Skin of body (tissue), 2 donors: ENCODE data around the gene LIN7C. TPM values are rescaled to one million over a fixed set of nuclear protein-coding genes. Genes with fewer than 3 reads are reported as not detected.

Source experiments
- DNase-seq: peaks from one replicate; lab custom pipeline; 2025; lab: John Stamatoyannopoulos, UW
- total RNA-seq: library from RNA; depleted of rRNA; stranded (reverse); fragments of >200 nt; gene quantifications from one replicate; pipeline ENCODE4 v1.2.3, GENCODE V29; 2014

The LIN7C gene
- total RNA-seq, 1 donor from 2014 or later, result 55.7 TPM

DNA sequence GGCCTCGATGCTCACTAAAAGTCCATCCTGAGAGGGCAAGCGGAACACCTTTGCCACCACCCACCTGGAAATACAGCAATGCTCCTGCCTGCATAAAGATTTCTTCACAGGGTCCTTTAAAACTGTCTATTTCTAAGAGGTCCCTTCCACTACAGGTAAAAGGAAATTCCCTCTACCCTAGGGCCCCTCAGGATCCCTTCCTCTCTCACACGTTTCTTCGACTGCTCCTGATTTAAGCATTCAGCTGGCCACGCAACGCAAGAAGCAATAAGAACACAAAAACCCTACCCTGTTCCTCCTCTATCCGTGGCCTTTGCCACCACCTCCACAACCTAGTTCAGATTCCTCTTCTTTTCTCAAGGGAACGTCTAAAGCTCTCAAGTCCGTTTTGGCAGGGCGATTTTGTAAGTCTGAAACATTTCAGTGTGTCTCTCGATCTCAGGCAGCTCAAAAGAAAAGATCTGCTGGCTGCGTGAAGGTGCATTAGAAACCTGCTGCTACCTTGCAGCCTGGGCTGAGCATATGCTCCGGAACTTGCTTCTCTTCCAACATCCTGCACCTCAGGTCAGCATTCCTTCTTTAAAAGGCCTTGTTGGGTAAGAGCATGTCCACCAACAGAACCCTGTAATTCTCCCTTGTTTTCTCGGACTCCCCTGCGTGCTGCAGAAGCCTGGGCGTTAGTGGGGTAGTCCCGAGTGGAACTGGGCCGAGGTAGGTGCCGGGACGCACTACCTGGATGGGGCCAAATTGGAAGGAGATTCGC lies 35.6 kb downstream of the LIN7C start:
- DNase-seq, result no peak

DNA sequence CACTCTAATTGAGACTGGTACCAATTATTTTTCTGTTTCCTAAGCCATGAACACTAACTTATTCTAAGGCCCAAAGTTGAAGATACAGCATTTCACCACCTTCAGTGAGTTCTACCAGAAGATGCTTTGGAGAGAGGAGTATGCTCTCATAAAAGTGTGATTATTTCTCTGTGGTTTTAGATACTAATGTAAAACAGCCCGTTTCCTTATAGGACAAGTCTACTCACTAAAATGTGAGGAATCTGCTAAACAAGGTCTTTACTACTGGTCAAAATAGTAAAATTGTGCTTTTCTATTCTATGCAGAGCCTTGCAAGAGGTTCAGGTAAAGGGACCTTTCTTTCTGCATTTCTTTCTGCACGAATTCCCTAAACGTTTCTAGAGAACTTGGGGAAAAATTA lies 36.4 kb downstream of the LIN7C start:
- no peak for DNase-seq

DNA sequence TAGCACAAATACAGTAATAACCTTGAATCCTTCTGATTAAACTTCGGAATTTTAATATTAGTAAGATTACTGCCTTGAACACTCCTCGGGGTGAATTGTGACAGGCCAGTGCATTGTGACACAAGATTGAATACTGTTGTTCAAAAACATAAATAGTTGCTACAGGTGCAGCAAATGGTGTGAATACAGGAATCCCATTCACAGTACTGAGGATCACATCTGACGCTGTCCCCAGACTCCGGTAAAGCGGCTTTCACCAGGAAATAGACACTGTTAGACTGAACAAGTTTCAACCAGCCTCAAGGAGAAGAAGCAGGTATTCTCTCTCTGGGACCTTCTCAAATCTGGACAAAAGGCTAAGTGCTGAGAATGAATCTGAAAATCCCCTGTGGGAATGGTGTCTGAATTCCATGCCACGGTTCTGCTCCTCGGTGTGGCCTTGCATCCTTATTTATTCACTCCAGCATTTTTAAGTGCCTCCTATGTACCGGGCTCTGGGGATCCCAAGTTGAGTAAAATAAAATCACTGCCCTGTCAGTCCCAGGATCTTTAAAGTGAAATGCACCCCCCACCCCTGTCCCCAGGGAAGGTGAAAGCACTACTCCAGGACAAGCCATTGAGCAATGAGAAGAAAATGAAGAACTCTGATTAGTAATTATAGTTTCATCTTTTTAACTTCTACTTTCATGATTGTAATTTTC lies 37.4 kb downstream of the LIN7C start:
- no peak for DNase-seq

DNA sequence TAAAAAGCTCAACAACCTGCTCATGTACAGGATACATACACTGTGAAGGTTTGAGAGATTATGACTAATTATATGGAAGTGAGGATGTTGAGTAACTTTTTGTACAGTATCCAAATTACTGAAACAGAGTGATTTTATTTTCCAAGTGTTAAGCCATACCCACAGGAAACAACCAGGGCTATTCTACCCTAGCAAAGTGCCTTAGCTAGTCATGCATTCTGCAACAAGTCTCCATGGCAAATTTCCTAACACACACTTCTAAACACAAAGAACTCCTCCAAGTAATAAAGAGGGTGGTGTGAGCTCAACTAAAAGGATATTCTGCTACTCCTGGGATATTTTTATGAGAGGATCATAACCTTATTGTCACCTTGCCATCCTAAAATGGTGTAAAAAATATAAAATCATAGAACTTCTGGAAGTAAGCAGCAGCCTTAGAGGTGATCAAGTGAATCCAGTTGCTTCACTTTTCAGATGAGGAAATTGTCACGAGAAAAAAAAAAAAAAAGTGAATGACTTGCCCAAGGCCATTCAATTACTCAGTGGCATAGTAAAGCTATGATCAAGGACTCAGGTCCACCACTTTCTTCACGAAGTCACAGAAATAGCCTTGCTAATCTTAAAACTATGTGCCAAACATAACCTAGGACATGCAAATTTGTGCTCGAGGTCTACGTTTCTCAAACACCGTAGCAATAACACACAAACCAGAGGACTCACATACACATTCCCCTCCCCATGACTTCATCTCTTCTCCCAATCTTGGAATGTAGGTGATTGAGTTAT lies 38.2 kb downstream of the LIN7C start:
- peak; percentile 37 for DNase-seq

DNA sequence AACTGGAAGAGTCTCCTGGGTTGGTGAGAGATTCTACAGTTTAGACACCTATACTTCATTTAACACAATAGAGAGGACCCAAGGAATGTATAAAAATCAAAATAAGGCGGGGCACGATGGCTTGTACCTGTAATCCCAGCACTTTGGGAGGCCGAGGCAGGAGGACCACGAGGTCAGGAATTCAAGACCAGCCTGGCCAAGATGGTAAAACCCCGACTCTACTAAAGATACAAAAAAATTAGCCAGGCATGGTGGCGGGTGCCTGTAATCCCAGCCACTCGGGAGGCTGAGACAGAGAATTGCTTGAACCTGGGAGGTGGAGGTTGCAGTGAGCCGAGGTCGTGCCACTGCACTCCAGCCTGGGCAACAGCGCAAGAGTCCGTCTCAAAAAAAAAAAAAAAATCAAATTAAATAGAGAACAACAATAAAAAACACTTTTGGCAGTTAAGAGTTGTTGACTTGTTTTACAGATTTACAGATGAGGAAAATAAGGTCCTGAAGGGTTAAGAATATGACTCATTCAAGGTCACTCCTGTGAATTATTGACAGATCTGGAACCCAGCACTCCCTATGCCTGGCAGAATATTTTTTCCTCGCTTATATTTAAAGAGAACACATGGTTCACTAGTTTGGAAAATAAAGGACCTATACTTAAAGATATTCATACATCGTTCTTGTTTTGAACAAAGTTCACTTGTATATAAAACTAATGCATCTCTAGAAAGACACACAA lies 39.2 kb downstream of the LIN7C start:
- DNase-seq, result no peak

DNA sequence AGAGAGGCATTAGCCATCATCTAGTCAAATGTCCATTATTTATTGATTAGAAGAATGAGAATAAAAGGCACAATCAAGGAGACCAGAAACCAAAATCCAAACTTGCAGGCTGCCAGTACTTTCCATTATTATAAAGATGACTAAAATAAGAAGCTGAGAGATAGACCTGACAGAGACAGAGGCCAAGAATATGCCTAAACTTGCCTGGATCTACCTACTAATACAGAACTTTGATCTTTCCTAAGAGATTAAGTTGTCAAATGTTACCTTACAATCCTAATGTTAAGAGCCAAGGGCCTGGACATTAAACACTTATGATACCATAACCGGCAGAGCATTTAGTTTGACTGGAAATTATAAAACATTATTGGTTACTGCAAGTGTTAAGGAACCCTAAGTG lies 40.2 kb downstream of the LIN7C start:
- DNase-seq, result no peak

DNA sequence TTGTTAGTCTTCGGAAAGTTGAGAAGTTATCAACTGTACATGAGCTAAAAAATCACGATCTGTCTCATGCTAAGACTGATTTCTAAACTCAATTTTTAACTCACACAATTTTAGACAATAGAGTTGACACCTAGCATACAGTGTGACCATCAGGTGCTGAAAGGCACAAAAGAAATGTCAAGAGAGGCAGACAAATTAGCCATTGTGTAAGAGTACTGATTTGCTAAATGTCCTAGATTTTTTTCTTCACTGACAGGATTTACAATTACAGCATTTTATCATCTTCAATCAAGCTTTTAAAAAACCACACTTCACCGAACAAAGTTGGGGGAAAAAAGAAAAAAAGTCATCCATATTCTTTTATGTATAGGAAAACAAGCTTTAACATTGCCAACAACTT lies 40.9 kb downstream of the LIN7C start:
- DNase-seq, result no peak

DNA sequence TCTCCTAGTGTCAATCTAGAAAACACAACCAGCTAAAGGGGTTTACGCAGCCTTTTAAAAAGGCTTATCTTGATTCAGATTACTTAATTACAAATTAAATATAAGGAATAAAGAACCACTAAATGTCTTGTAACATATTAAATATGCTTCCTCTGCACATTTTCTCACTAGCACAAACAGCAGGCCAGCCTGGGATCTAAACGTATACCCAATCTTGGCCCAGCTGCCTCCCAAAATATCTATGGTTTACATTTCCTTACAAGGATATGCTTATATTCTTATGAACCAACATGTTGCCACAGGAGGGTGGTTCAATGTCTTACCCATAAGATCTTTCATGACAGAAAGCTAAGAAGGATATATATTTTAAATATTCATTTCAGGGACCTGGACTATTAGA lies 41.7 kb downstream of the LIN7C start:
- DNase-seq, result no peak

DNA sequence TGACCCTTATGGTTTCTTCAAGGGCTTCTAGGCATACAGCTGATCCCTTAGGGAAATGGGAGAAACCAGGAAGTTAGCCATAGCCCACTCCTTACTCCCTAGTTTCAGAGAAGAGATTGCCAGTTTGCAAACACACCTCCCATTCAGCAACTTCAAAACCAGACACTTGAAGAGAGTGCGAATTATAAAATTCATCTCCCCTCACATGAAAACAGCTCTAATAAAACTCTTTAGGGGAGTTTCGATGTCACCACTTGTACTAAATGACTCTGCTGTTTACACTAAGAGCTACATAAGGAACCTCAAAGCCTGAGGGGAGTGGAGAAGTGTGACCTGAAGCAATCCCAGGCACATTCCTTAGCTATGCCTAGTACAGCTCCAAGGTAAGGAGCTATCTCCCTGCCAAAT lies 42.3 kb downstream of the LIN7C start:
- DNase-seq, result no peak

DNA sequence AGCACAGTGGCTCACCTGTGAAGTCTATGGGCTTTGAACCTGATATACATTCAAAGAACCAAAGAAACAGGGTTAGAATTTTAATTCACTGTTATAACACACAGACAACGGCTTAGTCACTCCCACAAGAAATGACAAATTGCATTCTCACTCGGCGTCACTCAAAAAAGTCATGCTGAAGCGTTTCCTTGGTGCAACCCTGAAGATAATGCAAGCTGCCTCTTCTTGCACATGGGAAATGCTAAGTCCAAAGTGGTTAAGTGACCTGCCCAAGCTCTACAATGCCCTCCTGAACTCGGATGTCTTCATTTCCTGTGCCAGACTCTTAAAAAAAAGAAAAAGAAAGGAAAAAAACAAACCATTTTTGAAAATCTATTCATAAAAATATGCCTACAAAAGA lies 44.0 kb downstream of the LIN7C start:
- no peak for DNase-seq

DNA sequence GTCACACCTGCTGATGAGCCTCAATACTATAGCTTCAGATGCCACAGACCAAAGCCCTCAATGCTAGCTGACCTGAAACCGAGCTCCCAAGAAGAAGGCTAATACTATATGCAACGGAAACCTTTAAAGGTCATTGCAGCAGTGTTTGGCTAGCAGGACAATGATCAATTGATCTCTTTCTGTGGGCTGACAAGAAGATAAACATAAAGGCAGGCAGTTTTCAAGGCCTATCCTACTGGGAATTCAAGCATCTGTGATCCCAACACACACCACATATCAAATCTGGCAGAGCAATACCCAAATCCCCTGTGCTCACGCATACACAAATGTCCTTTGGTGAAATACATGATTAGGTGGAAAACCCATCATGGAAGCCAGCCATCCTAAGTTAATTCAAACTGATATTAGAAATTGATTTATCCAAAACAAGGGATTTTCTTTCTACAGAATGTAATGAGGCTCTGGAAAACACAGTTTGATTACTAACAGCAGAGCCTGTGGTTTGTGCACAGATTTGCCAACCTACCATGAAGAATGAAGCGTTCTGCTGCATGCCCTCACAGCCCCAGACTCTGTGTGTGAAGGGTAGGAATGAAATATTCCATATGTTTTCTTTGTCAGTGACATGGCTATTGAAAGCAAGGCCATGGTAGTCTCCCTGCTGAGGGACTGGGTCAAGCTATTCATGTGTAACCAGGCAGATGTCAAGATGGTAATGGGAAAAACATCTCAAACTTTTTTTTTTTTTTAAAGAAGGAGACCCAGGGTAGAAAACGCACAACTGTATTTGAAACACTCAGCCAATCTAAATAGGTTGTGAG lies 46.2 kb downstream of the LIN7C start:
- no peak for DNase-seq

DNA sequence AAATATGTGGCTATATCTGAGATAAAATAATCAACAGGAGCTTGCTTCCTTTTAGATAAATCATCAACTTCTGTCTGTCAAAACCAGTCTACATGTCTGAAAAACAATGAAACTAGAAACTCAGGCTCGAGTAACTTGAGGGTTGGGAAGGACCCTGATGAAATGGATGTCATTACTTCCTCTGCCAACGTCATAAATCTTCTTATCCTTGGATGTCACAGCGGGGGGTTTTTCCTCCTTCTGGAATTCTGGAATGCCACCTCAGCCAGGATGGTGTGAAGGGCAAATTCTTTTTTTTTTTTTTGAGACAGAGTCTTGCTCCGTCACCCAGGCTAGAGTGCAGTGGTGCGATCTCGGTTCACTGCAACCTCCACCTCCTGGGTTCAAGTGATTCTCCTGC lies 47.4 kb downstream of the LIN7C start:
- DNase-seq, result no peak

DNA sequence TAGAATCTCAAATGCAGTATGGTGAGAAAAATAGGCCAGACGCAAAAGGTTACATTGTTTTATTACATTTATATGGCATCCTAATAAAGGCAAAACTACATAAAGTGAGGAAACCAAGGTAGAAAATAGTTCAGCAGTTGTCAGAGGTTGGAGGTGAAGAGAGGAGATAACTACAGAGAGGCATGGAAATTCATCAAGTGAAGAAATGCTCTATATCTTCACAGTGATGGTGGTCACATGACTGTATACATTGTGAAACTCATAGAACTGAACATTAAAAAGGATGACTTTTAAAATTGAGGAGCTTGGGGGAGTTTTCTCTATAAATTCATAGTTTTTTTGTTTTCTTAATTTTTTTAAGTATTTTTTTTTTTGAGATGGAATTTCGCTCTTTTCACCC lies 48.4 kb downstream of the LIN7C start:
- no peak for DNase-seq

DNA sequence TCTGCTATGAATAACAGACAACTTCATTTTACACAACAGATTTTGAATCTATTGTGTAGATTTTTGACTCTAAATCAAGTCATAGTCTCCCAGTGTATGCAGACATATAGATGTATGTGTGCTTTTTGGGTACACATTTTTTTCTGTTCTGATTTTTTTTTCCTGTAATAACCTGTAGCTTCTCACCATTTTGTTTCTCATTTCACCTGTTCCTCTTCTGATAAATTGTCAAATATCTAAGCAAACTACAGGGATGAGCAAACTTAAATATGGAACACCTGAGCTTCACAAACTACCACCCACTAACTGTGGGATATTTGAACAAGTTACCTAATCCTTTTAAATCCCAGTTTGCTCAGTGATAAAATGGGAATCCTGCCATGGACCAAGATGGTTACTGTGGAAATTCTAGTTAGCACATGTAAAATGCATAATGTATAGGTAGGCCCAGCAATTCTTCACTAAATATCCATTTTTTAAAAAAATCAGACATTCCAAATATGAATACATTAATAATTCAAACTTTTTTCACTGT lies 49.7 kb downstream of the LIN7C start:
- no peak for DNase-seq

DNA sequence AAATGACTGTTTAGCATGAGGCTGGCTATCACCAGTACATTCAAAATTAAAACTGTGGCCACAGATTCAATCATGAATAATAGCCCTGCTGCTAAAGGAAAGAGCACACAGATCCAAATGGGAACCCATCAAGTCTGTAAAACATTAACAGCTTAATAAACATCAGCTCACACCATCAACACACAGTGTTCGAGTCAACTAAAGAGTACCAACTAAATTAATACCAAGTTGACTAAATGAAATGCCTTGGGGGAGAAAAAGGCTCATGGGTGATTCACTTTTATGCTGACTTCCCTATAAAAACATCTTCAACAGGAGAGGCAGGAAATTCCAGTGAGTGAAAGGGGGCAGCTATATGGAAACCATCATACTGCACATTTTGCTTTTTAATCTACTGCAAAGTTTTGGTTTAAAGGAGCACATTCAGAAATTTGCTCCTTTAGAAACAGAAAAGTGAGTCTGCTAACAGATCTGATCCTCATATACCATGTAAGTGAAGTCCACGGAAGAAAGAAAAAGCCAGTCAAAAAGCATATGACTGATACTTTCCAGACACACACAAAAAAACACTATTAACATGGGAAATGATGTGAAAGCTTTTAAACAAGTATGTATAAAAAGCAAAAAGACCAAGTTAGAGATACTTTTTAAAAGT lies 50.3 kb downstream of the LIN7C start:
- no peak for DNase-seq

DNA sequence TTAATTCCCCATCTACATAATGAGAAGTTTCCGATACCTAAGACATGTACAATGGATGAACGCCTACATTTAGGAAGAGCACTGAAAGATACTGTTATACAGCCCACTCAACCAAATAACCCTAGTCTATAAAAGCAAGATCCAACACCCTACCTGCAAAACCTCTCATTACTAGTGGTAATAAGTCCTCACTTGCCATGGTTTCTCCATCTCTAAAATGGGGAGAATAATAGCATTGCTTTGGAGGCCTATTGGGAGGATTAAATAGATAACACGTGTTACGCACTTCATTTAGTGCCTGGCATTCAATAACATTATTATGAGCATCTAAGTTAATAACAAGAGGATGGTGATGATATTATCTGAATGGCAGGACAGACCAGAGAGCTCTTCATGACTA lies 50.9 kb downstream of the LIN7C start:
- no peak for DNase-seq

DNA sequence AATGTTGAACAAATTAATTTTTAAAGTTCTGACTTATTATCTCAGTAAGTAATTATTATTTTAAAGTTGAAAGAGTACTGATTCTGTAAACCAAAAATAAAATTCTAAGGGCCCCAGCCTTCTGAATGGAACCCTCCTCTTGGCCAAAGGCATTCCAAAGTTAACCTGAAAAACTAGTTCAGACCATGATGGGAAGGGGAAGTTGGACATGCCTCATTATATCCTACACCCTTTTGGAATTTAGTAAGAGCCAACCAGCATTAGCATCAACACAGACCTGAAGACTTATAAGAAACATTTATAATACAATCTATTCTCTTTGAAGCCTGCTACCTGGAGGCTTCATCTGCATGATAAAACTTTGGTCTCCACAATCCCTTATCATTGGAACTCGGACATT lies 52.9 kb downstream of the LIN7C start:
- DNase-seq, result no peak

DNA sequence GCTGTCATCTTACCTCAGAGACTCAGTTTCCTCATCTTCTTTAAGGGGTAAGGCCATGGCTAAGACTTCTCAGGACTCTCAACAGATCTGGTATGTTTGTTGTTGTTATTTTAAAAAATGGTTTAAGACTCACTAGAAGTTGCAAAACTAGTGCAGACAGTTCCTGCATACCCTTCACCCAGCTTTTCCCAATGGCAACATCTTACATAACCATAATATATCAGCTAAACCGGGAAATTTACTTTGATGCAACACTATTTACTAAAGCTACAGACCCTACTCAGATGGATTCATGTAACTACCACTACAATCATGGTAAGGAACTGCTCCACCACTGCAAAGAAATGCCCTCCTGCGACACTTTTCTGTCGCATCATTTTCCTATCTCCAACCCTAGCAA lies 54.4 kb downstream of the LIN7C start:
- DNase-seq, result no peak

DNA sequence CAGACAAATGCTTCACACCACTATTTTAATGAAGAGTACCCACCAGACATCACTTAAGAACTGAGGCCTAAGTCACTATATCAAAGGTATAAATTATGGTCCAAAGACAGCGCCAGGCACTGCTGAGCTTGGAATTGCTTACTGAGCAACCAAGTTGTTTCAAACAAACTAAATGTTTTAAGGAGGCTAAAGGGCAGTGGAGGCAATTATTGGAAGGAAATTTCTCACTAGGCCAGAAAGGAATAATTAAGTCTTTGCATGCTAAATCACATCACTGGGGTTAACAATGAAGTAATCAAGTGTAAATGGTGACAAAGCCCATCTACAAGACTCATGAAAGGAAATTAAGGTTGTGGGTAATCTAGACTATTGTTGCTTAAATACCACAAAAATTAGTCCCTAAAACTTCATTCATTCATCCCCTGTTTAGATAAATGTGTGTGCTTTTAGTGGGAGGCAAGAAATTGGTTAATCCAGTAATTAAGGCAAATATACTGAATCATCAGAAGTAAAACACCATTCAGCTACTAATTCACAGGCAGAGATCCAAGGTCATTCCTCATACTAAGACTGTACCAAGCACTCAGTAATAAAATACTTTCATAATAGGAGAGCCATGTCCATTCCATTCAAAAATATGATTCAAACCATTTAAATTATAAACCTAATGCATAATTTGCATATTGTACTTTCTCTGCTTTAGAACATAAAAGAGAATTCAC lies 55.2 kb downstream of the LIN7C start:
- no peak for DNase-seq
